Kidney epithelial cell (primary cell): ENCODE results near the gene SYNGR4. TPM values are rescaled to one million over a fixed set of nuclear protein-coding genes. Genes with fewer than 3 reads are reported as not detected.
"Not testable (repeated sequence)": the region's sequence is repeated elsewhere in the genome, so short reads cannot be mapped to it uniquely, and the experiment has no call there.

Experiments
- DNase-seq: peaks from one replicate; pipeline ENCODE4 v3.0.0-alpha.2; 2010; ENCODE audit warnings: low read depth
- H3K27me3 ChIP-seq: 2 replicates; pipeline ENCODE4 v1.6.0; 2011; ENCODE audit warnings: low read length; ENCODE audit not compliant: control insufficient read depth, insufficient read depth
- H3K36me3 ChIP-seq: 2 replicates; pipeline ENCODE4 v1.5.1; 2011; ENCODE audit warnings: low read length; ENCODE audit not compliant: control insufficient read depth, insufficient read depth
- H3K4me3 ChIP-seq: 2 replicates; pipeline ENCODE4 v1.5.1; 2011; ENCODE audit warnings: low read depth, mild to moderate bottlenecking, control low read depth, low read length
- CTCF ChIP-seq: IDR thresholded peaks from 2 replicates; pipeline ENCODE4 v1.5.1; 2011; ENCODE audit warnings: mild to moderate bottlenecking, moderate library complexity, low read length, control low read depth, inconsistent platforms; ENCODE audit not compliant: insufficient read depth, poor library complexity, severe bottlenecking
- total RNA-seq: library from RNA; depleted of rRNA; stranded (reverse); fragments of >200 nt; gene quantifications from 2 replicates; pipeline ENCODE4 v1.2.3, GENCODE V29; 2015

Gene SYNGR4
- total RNA-seq, 1 donor from 2014 or later, result 0.25 TPM

GRCh38 chr19:48385461-48386087 is 21.4 kb downstream of the SYNGR4 start:
- TF ChIP-seq CTCF, result no peak
- Histone ChIP-seq H3K36me3 (peaks cover 4% of the 10 kb centered on the region), H3K4me3 (no peak overlapping the region), H3K27me3 (no peaks in the 10 kb centered on the region)
- no peak for DNase-seq

- no peak for DNase-seq
- Histone ChIP-seq H3K27me3 (no peaks in the 10 kb centered on the region), H3K36me3 (peaks cover 3% of the 10 kb centered on the region), H3K4me3 (no peak overlapping the region)
- TF ChIP-seq CTCF, result no peak
These were observed 22.8 kb downstream of the SYNGR4 start for GRCh38 chr19:48386981-48387380.

GRCh38 chr19:48390188-48391099 is 26.3 kb downstream of the SYNGR4 start:
- Histone ChIP-seq H3K36me3 (peaks cover 1% of the 10 kb centered on the region), H3K27me3 (peaks cover 23% of the 10 kb centered on the region), H3K4me3 (peak overlapping the region; percentile 83)
- DNase-seq, result no peak
- peak; percentile 77 for TF ChIP-seq CTCF

- Histone ChIP-seq H3K27me3 (peaks cover 32% of the 10 kb centered on the region), H3K36me3 (peaks cover 1% of the 10 kb centered on the region), H3K4me3 (peak within 1 kb of the TSS; percentile 83)
- DNase-seq, result no peak
- TF ChIP-seq CTCF, result peak; percentile 97
These were observed 27.2 kb downstream of the SYNGR4 start, which contains the start of gene KDELR1 for GRCh38 chr19:48391100-48392005. Gene KDELR1, minus strand, starts transcription at chr19:48391551. Its CDS starts 193 bp downstream, at chr19:48391358.

- not testable (repeated sequence) for H3K36me3 ChIP-seq, DNase-seq, H3K4me3 ChIP-seq
- peaks cover 37% of the 10 kb centered on the region for H3K27me3 ChIP-seq
These were observed 27.8 kb downstream of the SYNGR4 start for GRCh38 chr19:48392006-48392344.
